Mesenchymal stem cell (in vitro differentiated cells and primary cell): ENCODE measurements around the gene SAMD13. TPM values are rescaled to one million over a fixed set of nuclear protein-coding genes. Genes with fewer than 3 reads are reported as not detected.

Experiments used
- DNase-seq: peaks from one replicate; pipeline ENCODE4 v3.0.0-alpha.2; 2013
- H2AFZ ChIP-seq: one replicate; pipeline ENCODE4 v1.6.1; 2013; ENCODE audit warnings: low read depth, mild to moderate bottlenecking, control low read depth, inconsistent platforms, low read length, moderate library complexity
- H2AK5ac ChIP-seq: 2 replicates; pipeline ENCODE4 v1.6.1; 2013; ENCODE audit warnings: low read length, moderate library complexity, mild to moderate bottlenecking, inconsistent platforms; ENCODE audit not compliant: severe bottlenecking
- H2BK120ac ChIP-seq: one replicate; pipeline ENCODE4 v1.6.1; 2013; ENCODE audit warnings: low read depth, mild to moderate bottlenecking, inconsistent platforms, low read length, moderate library complexity
- H2BK12ac ChIP-seq, 2 experiments: one replicate each; pipeline ENCODE4 v1.6.1; 2013; ENCODE audit warnings: inconsistent platforms in 2 of 2, low read length in 2 of 2, mild to moderate bottlenecking in 2 of 2, moderate library complexity in 2 of 2, control low read depth in 1 of 2
- H2BK15ac ChIP-seq: one replicate; pipeline ENCODE4 v1.6.1; 2013; ENCODE audit warnings: mild to moderate bottlenecking, low read depth, inconsistent platforms; ENCODE audit not compliant: poor library complexity, severe bottlenecking
- H2BK5ac ChIP-seq: 2 replicates; pipeline ENCODE4 v1.6.1; 2013; ENCODE audit warnings: low read depth, mild to moderate bottlenecking, low read length, control low read depth, inconsistent platforms; ENCODE audit not compliant: poor library complexity, severe bottlenecking
- H3K14ac ChIP-seq, 2 experiments: one replicate each; pipeline ENCODE4 v1.6.1; 2013; ENCODE audit warnings: inconsistent platforms in 2 of 2, low read length in 2 of 2, control low read depth in 1 of 2, mild to moderate bottlenecking in 1 of 2, moderate library complexity in 1 of 2
- H3K18ac ChIP-seq, 2 experiments: one replicate each; pipeline ENCODE4 v1.6.1; 2013; ENCODE audit warnings: inconsistent platforms in 2 of 2, low read length in 2 of 2, control low read depth in 1 of 2, low read depth in 1 of 2, mild to moderate bottlenecking in 1 of 2
- H3K23ac ChIP-seq, 2 experiments: one replicate each; pipeline ENCODE4 v1.6.1; 2013; ENCODE audit warnings: inconsistent platforms in 2 of 2, low read length in 2 of 2, mild to moderate bottlenecking in 2 of 2, moderate library complexity in 2 of 2, control low read depth in 1 of 2
- H3K27ac ChIP-seq: 2 replicates; pipeline ENCODE4 v1.5.1; 2013; ENCODE audit warnings: mild to moderate bottlenecking, moderate library complexity, low read length, control low read depth, inconsistent platforms; ENCODE audit not compliant: poor library complexity, severe bottlenecking
- H3K27me3 ChIP-seq, 2 experiments: 2 replicates each; pipeline versions ENCODE4 v1.6.1 to v1.7.0; 2013; ENCODE audit warnings: low read length in 2 of 2, mild to moderate bottlenecking in 2 of 2, moderate library complexity in 2 of 2, control low read depth in 1 of 2, inconsistent platforms in 1 of 2; ENCODE audit not compliant: control insufficient read depth in 1 of 2, insufficient read depth in 1 of 2
- H3K36me3 ChIP-seq, 2 experiments: 2 replicates each; pipeline versions ENCODE4 v1.6.1 to v1.7.0; 2013; ENCODE audit warnings: low read length in 2 of 2, control low read depth in 1 of 2, inconsistent platforms in 1 of 2, low read depth in 1 of 2, mild to moderate bottlenecking in 1 of 2; ENCODE audit not compliant: insufficient read depth in 2 of 2, control insufficient read depth in 1 of 2
- H3K4ac ChIP-seq, 2 experiments: one replicate each; pipeline ENCODE4 v1.6.1; 2013; ENCODE audit warnings: inconsistent platforms in 2 of 2, low read length in 2 of 2, mild to moderate bottlenecking in 2 of 2, moderate library complexity in 2 of 2, control low read depth in 1 of 2, low read depth in 1 of 2
- H3K4me1 ChIP-seq: 2 replicates; pipeline ENCODE4 v1.6.1; 2013; ENCODE audit warnings: low read depth, low read length, control low read depth; ENCODE audit not compliant: control insufficient read depth, insufficient read depth
- H3K4me2 ChIP-seq: 2 replicates; pipeline ENCODE4 v1.6.1; 2013; ENCODE audit warnings: low read length, mild to moderate bottlenecking, inconsistent platforms; ENCODE audit not compliant: poor library complexity, severe bottlenecking
- H3K4me3 ChIP-seq, 2 experiments: 2 replicates each; pipeline versions ENCODE4 v1.5.1 to v1.7.0; 2013; ENCODE audit warnings: low read length in 2 of 2, mild to moderate bottlenecking in 2 of 2, control low read depth in 1 of 2, low read depth in 1 of 2; ENCODE audit not compliant: insufficient read depth in 1 of 2
- H3K79me1 ChIP-seq: replicated peaks from 2 replicates; pipeline ENCODE4 v1.6.1; 2013; ENCODE audit warnings: mild to moderate bottlenecking, control low read depth, low read length, inconsistent platforms; ENCODE audit not compliant: poor library complexity, severe bottlenecking
- H3K9ac ChIP-seq: 2 replicates; pipeline ENCODE4 v1.7.0; 2013; ENCODE audit warnings: mild to moderate bottlenecking, low read length, moderate library complexity
- H3K9me3 ChIP-seq: 2 replicates; pipeline ENCODE4 v1.7.0; 2013; ENCODE audit warnings: mild to moderate bottlenecking, low read length; ENCODE audit not compliant: control insufficient read depth
- H4K8ac ChIP-seq: one replicate; pipeline ENCODE4 v1.6.1; 2013; ENCODE audit warnings: inconsistent platforms, mild to moderate bottlenecking, low read length, moderate library complexity
- H4K91ac ChIP-seq: one replicate; pipeline ENCODE4 v1.6.1; 2013; ENCODE audit warnings: mild to moderate bottlenecking, low read length, inconsistent platforms
- WGBS: methylation state at CpG from one replicate; pipeline ENCODE4 v1.1.7; 2013; ENCODE audit warnings: mixed read lengths; 5-methylcytosine and 5-hydroxymethylcytosine counted together
- small RNA-seq: library from polyadenylated mRNA; stranded (forward); fragments of <200 nt; extraction: miRNeasy Mini kit (QIAGEN cat#:217004); gene quantifications from one replicate; pipeline ENCODE3, GENCODE V24; 2013; ENCODE audit warnings: low read depth

Gene SAMD13

DNA sequence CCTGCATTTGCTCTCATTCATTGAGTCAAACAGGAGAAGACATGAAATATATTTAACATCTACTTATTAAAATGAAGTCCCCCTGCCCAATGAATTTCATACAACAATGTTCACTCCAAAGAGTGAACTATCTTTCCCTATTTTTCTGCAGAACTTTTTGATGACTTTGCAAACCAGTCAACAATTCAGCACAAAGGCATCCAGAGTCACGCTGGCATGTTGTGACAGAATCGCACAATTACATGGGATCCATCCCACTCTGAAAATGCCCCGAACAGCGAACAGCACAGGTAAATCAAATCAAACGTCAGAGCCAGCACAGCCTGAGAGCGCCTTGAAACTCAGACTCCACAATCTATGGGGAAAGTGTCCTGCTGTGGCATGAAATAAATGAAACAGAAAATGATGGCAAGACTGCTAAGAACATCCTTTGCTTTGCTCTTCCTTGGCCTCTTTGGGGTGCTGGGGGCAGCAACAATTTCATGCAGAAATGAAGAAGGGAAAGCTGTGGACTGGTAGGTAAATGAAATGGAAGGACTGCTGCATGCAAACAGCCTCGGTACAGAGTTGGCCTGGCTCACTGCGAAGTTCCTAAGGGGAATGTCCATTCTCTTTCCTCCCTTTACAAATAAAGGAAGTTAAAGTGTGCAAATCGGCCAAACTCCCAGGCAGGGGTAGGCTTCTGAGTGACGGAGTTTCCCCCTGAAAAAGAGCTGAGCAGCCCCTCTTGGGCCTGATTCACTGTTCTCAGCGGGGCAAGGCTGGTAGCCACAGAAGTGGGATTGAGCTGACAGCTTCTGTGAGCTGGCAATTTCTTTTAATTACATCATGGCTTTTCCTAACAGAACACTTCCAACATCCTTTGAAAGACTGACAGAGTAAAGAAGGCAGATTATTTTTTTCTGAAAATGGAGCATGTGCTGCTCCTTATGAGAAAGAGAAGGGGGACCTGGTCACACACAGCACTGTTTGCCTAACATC lies 97.0 kb downstream of the SAMD13 start, which contains the start of gene DNASE2B:
Gene DNASE2B (plus strand): TSS at position 310 of the 981 bp plus-strand sequence. CDS start 81 bp downstream, at position 391.
- no peak within 1 kb of the TSS for H3K4me3 ChIP-seq
- DNase-seq: no peak
- H4K91ac ChIP-seq: no peak within 1 kb of the TSS
- no peak within 1 kb of the TSS for H2BK120ac ChIP-seq
- H2AFZ ChIP-seq: no peak within 1 kb of the TSS
- no peak within 1 kb of the TSS for H2AK5ac ChIP-seq
- no peak within 1 kb of the TSS for H3K9ac ChIP-seq
- H3K79me1 ChIP-seq: no peaks in the 10 kb centered on the region
- no peaks in the 10 kb centered on the region for H3K4me1 ChIP-seq
- no peaks in the 10 kb centered on the region for H3K9me3 ChIP-seq
- H3K18ac ChIP-seq: no peak within 1 kb of the TSS
- 95% methylated on average over 11 of the region's 11 CpGs for WGBS
- H3K27ac ChIP-seq: no peak within 1 kb of the TSS
- H3K14ac ChIP-seq: no peak within 1 kb of the TSS
- H2BK12ac ChIP-seq: no peak within 1 kb of the TSS
- H2BK5ac ChIP-seq: no peak within 1 kb of the TSS
- H3K4me2 ChIP-seq: no peak within 1 kb of the TSS
- no peaks in the 10 kb centered on the region for H3K27me3 ChIP-seq
- H3K4ac ChIP-seq: no peak within 1 kb of the TSS
- H4K8ac ChIP-seq: no peak within 1 kb of the TSS
- H3K23ac ChIP-seq: no peak within 1 kb of the TSS
- no peaks in the 10 kb centered on the region for H3K36me3 ChIP-seq
- no peak within 1 kb of the TSS for H2BK15ac ChIP-seq

Small RNA genes within 50 kb of the gene (small RNA-seq; reads per million reads assigned to genes)
- gene RF00410: not detected
